ENCODE measurements around the gene MAST2. TPM values are rescaled to one million over a fixed set of nuclear protein-coding genes. Genes with fewer than 3 reads are reported as not detected.

MAST2 gene
- total RNA-seq, 1 donor from 2014 or later: 38.1 TPM

DNA sequence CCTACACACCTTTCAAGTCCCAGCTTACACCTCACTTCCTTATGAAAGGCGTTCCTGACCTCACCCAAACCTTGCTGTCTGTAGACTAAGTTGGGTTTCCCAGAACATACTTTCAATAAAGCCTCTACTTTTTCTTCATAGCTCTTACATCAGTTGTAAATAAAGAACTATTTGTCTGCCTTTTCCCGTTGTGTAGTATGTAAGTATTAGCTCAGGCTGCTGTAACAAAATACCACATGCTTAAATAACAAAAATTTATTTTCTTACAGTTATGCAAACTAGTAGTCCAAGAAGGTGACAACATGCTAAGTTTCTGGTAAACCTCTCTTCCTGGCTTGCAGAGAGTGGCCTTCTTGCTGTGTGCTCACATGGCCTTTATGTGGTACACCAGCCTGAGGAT lies 86.7 kb downstream of the MAST2 start:
- Mint-ChIP-seq H3K27me3 (no peaks in the 10 kb centered on the region), H3K27ac (no peak overlapping the region), H3K36me3 (peaks cover 8% of the 10 kb centered on the region), H3K4me3 (no peak overlapping the region), H3K9me3 (peaks cover 6% of the 10 kb centered on the region), H3K4me1 (ENCODE audit: unreplicated experiment) (peaks cover 5% of the 10 kb centered on the region)
- DNase-seq (ENCODE audit: extremely low spot score, unreplicated experiment): no peak
- TF ChIP-seq, protein P1, sequence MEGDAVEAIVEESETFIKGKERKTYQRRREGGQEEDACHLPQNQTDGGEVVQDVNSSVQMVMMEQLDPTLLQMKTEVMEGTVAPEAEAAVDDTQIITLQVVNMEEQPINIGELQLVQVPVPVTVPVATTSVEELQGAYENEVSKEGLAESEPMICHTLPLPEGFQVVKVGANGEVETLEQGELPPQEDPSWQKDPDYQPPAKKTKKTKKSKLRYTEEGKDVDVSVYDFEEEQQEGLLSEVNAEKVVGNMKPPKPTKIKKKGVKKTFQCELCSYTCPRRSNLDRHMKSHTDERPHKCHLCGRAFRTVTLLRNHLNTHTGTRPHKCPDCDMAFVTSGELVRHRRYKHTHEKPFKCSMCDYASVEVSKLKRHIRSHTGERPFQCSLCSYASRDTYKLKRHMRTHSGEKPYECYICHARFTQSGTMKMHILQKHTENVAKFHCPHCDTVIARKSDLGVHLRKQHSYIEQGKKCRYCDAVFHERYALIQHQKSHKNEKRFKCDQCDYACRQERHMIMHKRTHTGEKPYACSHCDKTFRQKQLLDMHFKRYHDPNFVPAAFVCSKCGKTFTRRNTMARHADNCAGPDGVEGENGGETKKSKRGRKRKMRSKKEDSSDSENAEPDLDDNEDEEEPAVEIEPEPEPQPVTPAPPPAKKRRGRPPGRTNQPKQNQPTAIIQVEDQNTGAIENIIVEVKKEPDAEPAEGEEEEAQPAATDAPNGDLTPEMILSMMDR (conservative IDR thresholded peaks at IDR 0.05): no peak

DNA sequence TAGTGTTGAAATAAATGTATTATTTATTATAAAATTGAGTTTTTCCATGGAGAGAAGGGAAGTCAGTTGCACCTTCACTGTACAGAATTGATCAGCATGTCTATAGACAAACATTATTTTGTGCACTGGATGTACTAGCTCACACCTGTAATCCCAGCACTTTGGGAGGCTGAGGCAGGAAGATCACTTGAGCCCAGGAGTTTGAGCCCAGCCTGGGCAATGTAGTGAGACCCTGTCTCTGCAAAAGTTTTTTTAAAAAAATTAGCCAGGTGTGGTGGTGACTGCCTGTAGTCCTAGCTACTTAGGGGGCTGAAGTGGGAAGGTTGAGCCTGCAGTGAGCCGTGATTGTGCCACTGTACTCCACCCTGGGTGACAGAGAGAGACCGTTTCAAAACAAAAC lies 87.7 kb downstream of the MAST2 start:
- Mint-ChIP-seq H3K4me1 (ENCODE audit: unreplicated experiment) (peaks cover 5% of the 10 kb centered on the region), H3K4me3 (no peak overlapping the region), H3K36me3 (peaks cover 8% of the 10 kb centered on the region), H3K27me3 (no peaks in the 10 kb centered on the region), H3K9me3 (peaks cover 6% of the 10 kb centered on the region), H3K27ac (no peak overlapping the region)
- no peak for DNase-seq (ENCODE audit: extremely low spot score, unreplicated experiment)
- TF ChIP-seq, protein P1 (conservative IDR thresholded peaks at IDR 0.05): no peak

DNA sequence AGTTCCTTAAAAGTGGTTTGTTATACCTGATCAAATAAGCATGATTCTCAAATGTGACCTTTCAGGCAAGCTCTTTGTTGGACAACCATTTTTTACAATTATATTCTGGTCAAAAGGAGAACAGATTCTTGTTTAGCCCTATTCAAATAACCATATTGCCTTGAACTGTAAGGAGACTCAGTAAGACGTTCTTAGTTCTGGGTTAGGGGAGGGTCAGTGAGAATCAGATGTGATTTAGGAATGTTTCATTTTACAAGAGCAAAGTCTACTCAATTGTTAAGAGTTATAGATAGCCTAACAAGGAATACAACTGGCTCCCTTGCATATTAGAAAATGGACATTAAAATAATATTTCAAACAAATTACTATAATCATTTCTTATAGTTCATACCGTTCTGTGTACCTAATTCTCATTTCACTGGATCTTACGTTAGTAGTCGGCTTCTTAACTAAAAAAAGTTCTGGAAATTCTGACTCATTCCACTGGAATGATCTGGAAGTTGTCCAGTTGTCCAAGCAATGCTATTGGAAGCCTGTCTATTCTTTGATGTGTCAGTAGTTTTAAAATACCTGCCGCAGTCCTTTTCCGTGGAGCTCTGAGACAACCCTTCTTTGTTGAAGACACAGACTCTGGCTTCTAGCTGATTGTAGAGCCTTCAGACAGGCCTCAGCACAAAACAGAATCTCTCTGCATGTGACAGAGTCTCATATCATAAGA lies 88.8 kb downstream of the MAST2 start:
- DNase-seq (ENCODE audit: extremely low spot score, unreplicated experiment): no peak
- Mint-ChIP-seq H3K36me3 (peaks cover 8% of the 10 kb centered on the region), H3K4me1 (ENCODE audit: unreplicated experiment) (peaks cover 1% of the 10 kb centered on the region), H3K27ac (no peak overlapping the region), H3K9me3 (peaks cover 6% of the 10 kb centered on the region), H3K27me3 (no peaks in the 10 kb centered on the region), H3K4me3 (no peak overlapping the region)
- TF ChIP-seq, protein P1 (conservative IDR thresholded peaks at IDR 0.05): no peak

DNA sequence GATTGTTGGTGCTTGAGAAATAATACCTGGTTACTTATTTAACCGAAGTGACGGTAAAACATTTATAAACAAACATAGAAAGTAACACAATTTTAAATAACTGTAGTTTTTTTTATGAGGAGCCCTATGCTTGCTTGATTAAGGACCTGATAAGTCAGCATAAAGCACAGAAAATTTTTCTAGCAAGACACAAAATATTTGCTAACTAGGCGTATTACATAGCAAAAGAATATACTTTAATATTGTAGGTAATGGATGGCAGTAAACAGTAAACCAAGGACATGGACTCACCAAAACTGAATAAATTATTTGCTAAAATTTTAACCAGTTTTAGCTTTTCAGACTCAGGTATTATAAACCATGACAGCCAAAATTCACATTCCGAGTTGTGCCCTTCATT lies 90.9 kb downstream of the MAST2 start:
- Mint-ChIP-seq H3K9me3 (peaks cover 6% of the 10 kb centered on the region), H3K4me3 (no peak overlapping the region), H3K27me3 (no peaks in the 10 kb centered on the region), H3K4me1 (ENCODE audit: unreplicated experiment) (no peaks in the 10 kb centered on the region), H3K27ac (no peak overlapping the region), H3K36me3 (peaks cover 8% of the 10 kb centered on the region)
- TF ChIP-seq, protein P1 (conservative IDR thresholded peaks at IDR 0.05): no peak
- DNase-seq (ENCODE audit: extremely low spot score, unreplicated experiment): no peak

DNA sequence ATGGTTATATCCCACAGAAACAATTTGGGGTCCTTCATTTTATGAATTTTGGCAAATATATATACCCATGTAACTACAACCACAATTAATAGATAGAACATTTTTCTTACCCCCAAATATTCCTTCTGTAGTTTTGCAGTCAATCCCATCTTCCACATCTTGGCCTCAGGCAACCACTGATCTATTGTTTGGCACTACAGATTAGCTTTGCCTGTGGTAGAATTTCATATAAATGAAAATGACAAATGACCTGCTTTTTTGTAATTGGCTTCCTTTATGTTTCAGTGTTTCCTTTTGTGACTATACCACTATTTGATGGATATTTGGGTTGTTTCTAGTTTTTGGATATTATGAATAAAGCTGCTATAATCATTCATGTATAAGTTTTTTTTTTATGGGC lies 91.5 kb downstream of the MAST2 start:
- TF ChIP-seq, protein P1 (conservative IDR thresholded peaks at IDR 0.05): no peak
- no peak overlapping the region for H3K27ac Mint-ChIP-seq
- H3K4me1 Mint-ChIP-seq (ENCODE audit: unreplicated experiment): no peaks in the 10 kb centered on the region
- peaks cover 4% of the 10 kb centered on the region for H3K9me3 Mint-ChIP-seq
- no peak for DNase-seq (ENCODE audit: extremely low spot score, unreplicated experiment)
- H3K36me3 Mint-ChIP-seq: peaks cover 7% of the 10 kb centered on the region
- H3K4me3 Mint-ChIP-seq: no peak overlapping the region
- H3K27me3 Mint-ChIP-seq: no peaks in the 10 kb centered on the region
